GM12875 (cell line): Measurements from ENCODE around the gene MYDGF.
"Not testable (repeated sequence)": the region's sequence is repeated elsewhere in the genome, so short reads cannot be mapped to it uniquely, and the experiment has no call there.

Source experiments
- H3K4me3 ChIP-seq: one replicate; pipeline ENCODE4 v1.5.1; 2011; ENCODE audit warnings: low read depth, low read length, control low read depth
- TF ChIP-seq, protein P1 (sequence below): IDR thresholded peaks from 2 replicates; pipeline ENCODE4 v1.5.1; 2011; ENCODE audit warnings: low read depth, mild to moderate bottlenecking, control low read depth, inconsistent platforms, low read length, moderate library complexity, borderline replicate concordance; ENCODE audit not compliant: insufficient read depth

Gene MYDGF

DNA sequence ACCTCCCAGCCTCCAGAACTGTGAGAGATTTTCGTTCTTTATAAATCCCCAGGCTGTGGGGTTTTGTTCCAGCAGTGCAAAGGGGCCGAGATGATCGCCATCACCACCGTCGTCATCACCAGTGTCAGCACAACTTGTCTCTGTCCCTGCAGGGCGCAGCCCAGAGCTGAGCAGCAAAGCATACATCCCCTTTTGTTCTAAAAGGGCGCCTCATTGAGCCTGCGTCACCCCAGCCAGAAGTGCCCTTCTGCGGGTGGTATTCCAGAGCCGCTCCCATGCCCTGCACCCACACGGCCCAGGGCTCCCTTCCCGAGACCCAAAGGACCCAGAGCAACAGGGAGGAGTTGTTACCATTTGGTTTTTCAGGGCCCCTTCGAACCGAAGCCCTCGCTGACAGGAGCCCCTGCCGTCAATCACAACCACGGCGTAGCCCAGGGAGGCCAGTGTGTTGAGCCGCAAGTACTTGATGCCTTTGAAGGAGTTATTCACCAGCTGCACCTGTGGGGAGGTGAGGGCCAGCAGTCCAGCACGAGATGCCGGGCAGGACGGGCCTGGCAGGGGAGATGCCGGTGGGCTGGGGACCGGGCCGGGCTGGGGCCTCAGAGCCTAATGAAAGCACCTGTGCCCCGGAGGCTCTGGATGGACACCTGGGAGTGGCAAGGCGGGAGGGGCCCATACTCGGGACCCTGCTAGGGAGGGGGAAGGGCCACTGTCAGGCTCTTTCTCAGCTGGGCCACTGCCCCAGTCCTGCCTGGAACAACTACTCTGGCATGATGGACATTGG lies 14.4 kb upstream of the MYDGF start:
- H3K4me3 ChIP-seq = no peak overlapping the region
- TF ChIP-seq, protein P1, sequence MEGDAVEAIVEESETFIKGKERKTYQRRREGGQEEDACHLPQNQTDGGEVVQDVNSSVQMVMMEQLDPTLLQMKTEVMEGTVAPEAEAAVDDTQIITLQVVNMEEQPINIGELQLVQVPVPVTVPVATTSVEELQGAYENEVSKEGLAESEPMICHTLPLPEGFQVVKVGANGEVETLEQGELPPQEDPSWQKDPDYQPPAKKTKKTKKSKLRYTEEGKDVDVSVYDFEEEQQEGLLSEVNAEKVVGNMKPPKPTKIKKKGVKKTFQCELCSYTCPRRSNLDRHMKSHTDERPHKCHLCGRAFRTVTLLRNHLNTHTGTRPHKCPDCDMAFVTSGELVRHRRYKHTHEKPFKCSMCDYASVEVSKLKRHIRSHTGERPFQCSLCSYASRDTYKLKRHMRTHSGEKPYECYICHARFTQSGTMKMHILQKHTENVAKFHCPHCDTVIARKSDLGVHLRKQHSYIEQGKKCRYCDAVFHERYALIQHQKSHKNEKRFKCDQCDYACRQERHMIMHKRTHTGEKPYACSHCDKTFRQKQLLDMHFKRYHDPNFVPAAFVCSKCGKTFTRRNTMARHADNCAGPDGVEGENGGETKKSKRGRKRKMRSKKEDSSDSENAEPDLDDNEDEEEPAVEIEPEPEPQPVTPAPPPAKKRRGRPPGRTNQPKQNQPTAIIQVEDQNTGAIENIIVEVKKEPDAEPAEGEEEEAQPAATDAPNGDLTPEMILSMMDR = no peak

DNA sequence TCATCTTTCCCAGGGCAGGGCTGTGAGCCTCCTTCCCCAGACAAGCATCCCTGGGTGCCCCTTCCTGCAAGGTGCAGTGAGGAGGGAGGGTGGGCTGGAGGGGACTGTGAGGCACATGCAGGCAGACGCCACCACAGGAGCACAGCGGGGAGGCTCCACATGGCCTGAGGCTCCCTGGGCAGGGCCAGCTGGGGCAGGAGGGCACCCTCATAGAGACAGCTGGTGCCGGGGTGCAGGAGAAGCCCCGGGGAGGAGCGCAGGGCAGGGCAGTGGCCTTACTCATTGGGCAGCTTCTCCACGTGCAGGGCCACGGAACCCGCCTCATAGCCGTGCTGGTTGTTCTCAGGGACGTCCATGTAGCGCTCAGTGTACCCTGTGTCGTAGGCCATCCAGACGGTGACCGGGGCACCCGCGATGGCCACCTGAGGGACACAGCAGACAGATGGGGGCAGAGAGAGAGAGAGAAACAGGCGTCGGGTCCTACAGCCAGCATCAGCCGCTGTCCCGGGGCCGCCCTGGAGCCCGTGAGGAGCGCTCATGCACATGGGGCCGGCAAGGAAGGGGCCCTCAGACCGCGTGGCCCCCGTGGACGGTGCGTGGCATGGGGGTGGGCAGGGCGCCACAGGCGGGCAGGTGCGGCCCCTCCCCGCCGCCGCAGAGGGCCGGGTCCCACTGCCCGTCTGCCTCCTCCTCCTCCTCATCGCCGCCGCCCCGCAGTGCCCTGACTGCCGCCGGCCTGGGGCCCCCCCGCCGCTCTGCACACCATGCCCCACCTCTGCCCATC lies 12.5 kb upstream of the MYDGF start:
- no peak overlapping the region for H3K4me3 ChIP-seq
- TF ChIP-seq, protein P1 = no peak

DNA sequence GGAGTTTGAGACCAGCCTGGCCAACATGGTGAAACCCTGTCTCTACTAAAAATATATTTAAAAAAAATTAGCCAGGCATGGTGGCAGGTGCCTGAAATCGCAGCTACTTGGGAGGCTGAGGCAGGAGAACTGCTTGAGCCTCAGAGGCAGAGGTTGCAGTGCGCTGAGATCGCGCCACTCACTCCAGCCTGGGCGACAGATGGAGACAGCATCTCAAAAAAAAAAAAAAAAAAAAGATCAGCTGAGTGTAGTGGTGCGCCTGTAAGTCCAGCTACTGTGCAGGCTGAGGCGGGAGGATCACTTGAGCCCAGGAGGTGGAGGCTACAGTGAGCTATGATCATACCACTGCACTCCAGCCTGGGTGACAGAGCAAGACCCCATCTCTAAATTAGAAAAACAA lies 9.9 kb upstream of the MYDGF start:
- not testable (repeated sequence) for H3K4me3 ChIP-seq

DNA sequence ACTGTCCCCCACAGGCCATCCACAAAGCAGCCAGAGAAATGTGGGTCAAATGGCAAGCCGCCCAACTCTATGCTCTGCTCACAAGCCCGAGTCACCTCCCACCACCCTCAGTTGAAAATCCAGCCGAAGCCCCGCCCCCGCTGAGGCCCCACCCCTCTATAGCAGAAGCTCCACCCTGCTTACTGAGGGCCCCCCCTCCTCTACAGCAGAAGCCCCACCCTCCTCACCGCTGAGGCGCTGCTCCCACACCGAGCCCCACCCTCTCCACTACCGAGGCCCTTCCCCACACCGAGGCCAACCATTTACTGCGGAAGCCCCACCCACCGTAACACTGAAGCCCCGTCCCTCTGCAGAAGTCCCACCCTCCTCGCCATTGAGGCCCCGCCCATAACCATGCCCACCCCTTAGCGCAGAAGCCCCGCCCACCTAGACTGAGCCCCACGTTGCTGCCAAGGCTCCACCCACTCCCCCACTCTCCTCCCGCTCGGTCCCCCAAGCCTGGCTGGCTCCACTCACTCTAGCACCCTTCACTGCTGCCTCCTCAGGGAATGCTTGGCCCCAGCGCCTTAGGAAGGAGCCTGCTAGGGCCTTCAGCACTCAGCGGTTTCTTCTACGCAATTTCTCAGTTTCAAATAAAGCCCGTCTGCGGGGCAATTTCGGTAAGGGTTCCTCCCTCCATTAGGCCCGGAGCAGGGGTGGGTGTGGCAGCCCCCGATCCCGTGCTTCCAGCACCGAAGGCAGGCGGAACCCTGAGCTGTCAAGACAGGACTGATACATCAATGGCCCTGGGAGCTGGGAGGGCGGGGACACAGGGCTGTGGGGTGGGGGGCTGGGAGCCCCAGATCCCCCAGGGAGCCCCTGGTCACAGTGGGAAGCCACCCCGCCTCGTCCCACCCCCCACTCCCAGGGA lies 9.0 kb upstream of the MYDGF start:
- no peak overlapping the region for H3K4me3 ChIP-seq
- TF ChIP-seq, protein P1 = no peak

DNA sequence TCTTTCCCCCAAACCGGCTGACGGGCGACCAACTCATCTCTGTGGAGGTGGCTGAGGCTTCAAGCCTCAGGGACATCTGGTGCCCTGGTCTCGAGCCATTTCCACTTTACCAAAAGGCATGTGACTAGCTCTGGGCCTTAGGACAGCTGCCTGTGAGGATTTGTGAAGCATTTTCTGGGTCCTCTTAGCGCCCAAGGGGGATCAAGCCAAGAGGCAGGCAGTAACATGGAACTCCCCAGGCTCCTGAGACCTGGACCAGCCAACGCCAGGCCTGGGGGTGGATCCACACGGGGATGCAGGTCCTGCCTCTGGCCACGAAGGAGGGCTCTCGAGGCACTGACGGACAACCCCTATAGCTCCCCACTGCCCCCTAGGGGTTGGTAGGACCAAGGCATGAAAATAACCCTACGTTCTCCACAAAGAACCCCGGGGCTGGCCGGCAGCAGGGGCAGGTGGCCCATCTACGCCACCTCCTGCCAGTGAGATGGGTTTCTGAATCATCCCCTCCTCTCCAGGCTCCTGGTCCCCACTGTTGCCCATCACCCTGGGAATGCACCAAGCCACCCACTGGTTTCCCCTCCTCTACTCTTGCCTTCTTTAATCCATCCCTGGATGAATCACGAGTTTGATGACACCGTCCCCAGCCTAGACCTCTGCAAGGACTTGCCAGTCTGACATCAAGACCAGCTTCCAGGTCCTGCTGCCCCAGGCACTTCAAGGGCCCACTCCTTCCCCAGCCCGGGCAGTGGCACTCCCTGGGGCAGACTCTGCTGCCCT lies 7.0 kb upstream of the MYDGF start:
- TF ChIP-seq, protein P1 = peak; percentile 61; the same call in 1 of the 2 replicates
- no peak overlapping the region for H3K4me3 ChIP-seq

DNA sequence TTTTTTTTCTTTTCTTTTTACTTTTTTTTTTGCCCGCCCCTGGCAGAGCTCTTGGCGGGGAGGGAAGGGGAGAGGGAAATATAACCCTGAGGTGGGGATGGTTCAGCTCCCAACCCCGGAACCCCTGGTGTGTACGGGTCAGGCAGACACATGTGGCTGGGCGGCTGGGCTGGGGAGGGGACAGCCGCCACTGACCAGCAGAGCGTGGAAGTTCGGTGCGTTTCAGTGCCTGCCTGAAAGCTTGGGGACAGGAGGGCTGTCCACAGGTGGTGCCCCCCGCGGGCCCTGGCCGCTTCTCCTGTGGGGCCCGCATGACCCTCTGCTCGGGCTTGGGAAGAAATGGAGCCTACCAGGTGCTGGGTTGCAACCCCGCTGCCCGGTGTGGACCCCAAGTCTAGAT lies 5.2 kb upstream of the MYDGF start:
- TF ChIP-seq, protein P1 = no peak

More for the DNA sequence above, 5.2 kb upstream of the MYDGF start:
- H3K4me3 ChIP-seq = no peak overlapping the region
